Measurements from ENCODE around the gene MYL5. TPM values are rescaled to one million over a fixed set of nuclear protein-coding genes. Genes with fewer than 3 reads are reported as not detected.
A peak's percentile ranks its signal among the peaks of the same experiment; 100 is the strongest.
"Not testable (repeated sequence)": the region's sequence is repeated elsewhere in the genome, so short reads cannot be mapped to it uniquely, and the experiment has no call there.

Gene MYL5, protein sequence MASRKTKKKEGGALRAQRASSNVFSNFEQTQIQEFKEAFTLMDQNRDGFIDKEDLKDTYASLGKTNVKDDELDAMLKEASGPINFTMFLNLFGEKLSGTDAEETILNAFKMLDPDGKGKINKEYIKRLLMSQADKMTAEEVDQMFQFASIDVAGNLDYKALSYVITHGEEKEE
- 3.7 TPM for total RNA-seq

DNA sequence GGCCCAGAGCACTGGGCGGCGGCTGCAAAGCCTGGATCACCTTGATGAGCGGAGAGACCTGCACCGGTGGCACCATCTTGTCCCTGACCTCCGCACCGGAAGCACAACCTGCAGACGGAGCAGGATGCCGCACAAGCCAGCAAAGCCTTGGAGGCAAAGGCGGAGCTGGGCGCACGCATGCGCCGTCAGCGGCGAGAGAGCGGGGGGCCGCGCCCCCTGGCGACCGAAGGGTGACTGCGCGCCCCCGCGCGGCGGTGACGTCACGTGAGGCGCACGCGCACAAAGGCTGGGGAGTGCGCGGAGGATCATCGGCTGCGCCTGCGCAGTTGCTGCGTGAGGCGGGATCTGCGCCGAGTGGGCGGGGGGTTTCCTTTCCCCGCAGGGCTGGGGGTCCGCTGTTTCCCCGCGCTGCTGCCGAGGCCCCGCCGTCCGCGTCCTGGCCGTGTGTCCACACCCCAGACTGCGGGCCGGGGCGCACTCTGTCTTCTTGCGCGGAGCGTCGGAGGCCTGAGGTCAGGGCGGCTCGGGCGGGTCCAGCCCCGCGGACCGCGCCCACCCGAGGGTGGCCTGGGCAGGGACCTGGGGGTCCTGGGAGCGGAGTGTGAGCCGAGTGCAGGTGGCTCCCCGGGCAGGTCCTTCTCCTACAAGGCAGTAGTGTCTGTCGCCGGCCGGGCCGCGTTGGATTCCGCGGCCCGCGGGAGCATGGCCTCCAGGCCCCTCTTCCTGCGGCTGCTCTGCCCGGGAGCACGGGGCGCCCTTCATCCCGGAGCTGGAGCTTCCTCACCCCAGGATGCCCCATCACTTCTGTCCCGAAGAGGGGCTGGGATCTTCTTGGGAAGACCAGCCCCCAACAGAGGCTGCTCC is at the start of gene MYL5, which contains the start of gene ATP5ME:
TSS of gene MYL5 (plus strand) at position 371 of the 864 bp plus-strand sequence. CDS start 3,485 bp downstream, outside the sequence.
TSS of gene ATP5ME (minus strand) at position 105 of the 864 bp plus-strand sequence. CDS start at position 76, 29 bp downstream.
- DNase-seq (ENCODE audit: low spot score in 2 of 2) (peak; percentile 100), FAIRE-seq (no peak)

DNA sequence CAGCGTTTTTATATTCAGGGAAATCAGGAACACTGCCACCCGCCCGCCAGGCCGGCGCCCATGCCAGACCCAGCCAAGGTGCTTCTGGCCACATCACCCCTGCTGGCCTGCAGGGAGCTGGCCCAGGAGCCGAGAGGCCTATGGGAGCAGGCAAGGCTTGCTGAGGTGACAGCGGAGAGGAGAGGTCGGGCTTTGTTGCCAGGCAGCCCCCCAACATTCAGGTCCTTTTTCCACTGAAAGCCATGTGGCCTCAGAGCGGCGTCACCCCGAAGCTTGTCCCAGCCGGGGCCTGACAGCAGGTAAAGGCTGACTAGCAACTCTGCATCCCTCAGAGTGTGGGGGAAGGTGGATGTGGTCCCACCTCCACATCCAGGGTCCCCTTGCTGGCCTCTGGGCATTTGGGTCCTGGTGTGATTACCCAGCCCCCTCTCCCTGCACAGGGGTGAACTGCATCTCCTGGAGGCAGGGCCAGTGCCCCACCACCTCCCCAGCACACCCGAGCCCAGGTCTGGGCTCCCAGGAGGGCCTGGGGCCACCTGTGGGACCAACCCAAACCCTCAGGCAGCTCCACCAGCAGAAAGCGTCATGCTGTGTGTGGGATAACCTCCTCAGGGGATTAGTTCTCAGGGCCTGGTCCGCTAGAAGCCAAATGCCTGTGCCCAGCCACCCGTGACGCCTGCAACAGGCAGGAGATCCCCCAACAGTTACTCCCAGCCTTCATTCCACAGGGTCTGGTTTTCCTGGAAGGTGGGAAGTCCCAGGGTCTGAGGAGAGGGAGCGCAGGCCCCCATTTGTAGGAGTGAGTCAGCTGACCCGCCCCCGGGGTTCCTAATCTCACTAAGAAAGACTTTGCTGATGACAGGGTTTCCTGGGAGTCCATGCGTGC is 49.4 kb upstream of the MYL5 start, which contains the start of gene PDE6B:
TSS of gene PDE6B (plus strand) at position 869 of the 886 bp plus-strand sequence. CDS start 54 bp downstream, outside the sequence.
- FAIRE-seq (no peak), DNase-seq (ENCODE audit: low spot score in 2 of 2) (no peak)

DNA sequence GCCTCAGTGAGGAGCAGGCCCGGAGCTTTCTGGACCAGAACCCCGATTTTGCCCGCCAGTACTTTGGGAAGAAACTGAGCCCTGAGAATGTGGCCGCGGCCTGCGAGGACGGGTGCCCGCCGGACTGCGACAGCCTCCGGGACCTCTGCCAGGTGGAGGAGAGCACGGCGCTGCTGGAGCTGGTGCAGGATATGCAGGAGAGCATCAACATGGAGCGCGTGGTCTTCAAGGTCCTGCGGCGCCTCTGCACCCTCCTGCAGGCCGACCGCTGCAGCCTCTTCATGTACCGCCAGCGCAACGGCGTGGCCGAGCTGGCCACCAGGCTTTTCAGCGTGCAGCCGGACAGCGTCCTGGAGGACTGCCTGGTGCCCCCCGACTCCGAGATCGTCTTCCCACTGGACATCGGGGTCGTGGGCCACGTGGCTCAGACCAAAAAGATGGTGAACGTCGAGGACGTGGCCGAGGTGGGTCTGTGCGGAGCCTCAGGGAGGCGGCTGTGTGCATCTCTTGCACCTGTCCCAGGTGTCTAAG is 48.6 kb upstream of the MYL5 start:
- FAIRE-seq (no peak), DNase-seq (ENCODE audit: low spot score in 2 of 2) (no peak)

DNA sequence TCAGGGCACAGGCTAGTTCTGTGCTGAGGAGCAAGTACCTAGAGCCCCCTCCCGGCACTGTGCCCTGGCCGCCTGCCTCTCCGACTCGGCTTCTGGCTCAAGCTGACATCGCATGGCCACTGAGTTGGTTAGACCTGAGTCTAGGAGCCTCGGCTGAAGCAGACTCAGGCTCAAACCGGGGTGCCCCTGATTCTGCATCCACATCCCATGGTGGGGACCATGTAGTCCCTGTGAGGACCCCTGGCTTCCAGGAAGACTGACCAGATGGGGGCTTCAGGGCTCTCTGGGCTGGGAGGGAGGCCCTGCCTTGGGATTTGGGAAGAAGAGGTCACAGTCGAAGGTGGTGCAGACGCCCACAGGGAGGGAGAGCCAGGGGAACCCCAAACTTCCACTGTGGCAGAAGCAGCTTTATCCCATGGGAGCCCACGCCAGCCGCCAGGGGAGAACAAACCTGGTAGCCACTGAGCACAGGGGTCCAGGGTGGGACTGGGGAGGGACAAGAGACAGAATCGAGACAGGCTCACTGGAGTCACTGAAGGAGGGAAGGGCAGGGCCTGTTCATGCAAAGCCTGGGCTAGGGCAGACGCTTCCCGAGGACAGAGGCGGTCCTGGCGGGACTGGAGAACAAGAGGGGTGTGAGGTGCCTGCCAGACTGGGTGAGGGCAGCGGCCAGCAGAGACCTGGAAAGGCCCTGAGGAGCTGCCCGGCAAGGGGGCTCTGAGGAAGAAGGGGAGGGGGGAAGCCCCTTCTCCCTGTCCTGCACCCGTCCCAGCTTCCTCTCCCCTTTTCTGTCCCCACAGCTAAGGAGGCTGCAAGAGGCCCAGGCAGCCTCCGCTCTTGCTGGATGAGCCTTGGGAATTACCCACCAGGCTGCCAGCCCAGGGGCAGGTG is 47.9 kb upstream of the MYL5 start:
- DNase-seq (ENCODE audit: low spot score in 2 of 2): no peak
- FAIRE-seq: no peak

DNA sequence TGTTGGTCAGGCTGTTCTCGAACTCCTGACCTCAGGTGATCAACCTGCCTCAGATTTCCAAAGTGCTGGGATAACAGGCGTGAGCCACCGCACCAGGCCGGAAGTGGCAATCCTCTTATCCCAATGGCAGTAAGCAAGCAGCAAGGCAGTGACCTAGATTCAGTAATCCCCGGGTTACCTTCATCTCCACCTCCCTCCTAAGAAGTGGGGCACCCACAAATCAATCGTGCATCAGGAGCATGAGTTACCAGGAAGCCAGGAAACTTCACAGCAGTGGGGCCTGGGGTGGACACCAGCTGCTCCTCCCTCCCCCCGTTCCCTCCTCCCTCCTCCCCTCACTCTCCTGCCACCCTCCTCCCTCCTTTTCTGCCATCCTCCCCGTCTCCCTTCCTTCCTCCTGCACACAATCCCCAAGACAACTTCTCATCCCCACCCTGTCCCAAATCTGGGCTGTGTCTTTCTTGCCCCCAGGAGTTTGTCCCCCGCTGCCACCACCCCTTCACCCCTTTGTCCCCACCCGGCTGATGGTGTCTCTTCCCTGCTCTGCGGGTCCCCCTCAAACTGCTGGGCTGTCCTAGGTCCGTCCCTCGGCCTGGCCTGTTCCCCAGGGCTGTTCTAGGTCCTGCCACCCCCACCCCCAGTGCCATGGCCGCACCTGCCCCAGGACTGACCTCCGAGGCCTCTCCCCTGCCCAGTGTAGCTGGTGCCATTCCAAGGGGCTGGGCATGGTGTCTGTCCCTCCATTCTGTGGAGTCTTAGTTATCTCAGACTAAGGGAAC is 46.8 kb upstream of the MYL5 start:
- FAIRE-seq (no peak), DNase-seq (ENCODE audit: low spot score in 2 of 2) (no peak)

DNA sequence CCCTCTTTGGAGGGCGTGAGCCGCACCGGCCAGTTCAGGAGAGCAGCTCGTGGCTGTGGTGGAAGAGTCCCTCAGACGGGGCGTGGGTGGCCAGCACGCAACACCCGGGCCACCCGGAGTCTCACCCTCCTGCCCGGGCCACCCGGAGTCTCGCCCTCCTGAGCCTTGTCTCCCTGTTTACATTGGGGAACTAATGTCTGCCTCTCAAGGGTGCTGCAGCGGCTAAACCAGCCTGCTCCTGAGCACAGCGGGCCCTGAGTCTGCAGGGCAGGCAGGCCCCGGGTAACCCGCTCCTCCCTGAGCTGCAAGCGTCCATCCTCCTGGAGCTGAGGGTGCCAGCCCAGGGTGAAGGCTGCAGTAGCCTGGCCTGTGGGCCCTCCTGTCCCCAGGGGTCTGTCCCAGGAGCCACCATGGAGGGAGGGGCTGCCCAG is 46.0 kb upstream of the MYL5 start:
- DNase-seq (ENCODE audit: low spot score in 2 of 2): no peak
- FAIRE-seq: no peak

DNA sequence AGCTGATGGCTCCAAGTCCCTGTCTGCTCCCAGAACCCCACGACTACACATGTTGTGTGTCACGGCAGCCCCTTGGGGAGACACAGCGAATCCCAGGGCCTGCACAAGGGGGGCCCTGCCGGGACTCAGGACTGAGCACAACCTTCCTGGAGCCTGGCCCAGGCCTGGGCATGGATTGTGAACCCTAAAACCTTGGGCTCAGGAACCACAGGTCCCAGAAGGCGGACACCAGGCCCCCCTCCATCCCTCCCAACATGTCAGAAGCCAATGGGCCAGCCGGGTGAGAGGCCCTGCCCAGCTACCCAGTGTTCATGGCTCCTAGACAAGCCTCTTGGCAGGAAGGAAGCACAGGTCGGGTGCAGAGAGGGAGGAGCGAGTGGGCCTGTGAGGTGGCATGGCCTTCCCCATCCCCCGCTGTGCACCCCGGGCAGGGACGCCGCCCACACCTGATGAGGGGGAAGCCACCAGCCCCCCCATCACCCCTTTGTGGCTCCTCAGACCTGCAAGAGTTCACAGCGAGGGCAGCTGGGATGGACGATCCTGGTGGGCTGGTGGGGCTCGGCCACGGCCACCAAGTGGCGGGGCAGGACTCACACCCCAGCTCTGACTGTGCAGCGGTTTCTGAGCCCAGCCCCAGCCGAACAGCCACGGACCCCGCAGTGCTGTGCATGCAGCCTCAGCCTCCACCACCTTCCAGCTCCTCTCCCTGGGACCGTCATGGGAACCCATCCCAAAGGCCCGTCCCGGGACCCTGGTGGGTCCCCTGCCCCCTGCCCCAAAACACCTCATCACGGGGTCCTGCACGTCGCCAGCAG is 45.3 kb upstream of the MYL5 start:
- FAIRE-seq (no peak), DNase-seq (ENCODE audit: low spot score in 2 of 2) (no peak)

DNA sequence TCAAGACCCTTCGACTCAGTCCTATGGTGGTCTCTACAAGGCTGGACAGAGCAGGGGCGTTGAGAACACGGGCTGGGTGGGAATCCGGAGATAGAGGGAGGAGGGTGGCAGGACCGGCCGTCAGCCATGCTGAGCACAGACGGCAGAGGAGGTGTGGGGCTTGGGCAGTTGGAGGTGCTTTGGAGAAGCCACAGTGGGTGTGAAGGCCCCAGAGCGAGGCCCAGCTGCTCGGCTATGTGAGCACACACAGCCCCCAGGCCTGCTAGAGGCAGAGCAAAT is 44.8 kb upstream of the MYL5 start:
- FAIRE-seq: no peak

DNA sequence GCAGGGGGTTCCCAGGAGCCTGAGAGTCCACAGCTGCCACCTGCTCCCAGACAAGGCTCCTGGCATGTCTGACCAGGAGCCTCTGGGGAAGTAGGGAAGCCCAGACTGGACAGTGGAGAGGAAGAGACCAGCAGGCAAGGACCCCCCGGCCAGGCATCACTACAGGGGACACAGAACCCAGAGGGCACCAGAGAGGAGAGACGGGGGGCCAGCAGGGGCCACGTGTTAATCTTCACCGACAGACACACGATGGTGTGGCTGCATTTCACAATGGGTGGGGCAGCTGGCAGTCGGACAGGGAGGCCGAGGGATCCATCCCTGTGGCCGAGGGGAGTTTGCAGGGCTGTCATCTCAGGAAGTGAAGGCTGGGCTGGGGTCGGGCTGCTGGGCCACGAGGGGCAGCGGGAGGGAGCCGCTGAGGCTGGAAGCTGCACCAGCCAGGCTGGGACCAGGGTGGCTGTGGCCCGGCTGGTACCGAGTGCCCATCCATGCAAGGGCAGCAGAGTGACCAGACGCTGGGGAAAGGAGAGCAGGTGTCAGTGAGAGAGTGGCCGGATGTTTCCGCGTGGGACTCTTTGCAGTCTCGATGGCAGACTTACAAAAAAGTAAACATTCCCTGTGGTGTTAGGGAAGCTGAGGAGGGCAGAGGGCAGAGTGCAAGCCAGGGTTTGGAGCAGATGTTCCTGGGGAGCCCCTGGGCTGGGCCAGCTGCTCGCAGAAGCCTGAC is 44.3 kb upstream of the MYL5 start:
- DNase-seq (ENCODE audit: low spot score in 2 of 2): peak in 1 of 2 donors; percentile 37
- no peak for FAIRE-seq

More for the DNA sequence above, 44.8 kb upstream of the MYL5 start:
- DNase-seq (ENCODE audit: low spot score in 2 of 2): no peak

DNA sequence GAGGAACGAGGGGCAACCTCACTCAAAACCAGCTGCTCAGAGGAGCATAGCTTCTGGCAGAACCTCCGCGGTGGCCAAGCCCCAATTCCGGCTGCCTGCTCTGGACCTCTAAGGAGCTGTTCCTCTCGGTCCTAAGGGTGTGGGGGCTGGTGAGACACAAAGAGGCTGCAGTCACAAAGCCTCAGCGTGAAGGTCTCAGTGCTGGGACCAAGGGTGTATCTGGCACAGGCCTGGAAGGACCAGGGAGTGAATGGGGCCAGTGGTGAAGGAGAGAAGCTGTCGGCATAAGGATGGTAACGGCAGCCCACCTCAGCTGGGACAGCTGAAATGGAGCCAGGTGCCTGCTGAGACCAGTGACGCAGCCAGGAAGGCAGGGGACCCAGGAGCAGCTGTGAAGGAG is 43.7 kb upstream of the MYL5 start:
- no peak for DNase-seq (ENCODE audit: low spot score in 2 of 2)
- FAIRE-seq: no peak

DNA sequence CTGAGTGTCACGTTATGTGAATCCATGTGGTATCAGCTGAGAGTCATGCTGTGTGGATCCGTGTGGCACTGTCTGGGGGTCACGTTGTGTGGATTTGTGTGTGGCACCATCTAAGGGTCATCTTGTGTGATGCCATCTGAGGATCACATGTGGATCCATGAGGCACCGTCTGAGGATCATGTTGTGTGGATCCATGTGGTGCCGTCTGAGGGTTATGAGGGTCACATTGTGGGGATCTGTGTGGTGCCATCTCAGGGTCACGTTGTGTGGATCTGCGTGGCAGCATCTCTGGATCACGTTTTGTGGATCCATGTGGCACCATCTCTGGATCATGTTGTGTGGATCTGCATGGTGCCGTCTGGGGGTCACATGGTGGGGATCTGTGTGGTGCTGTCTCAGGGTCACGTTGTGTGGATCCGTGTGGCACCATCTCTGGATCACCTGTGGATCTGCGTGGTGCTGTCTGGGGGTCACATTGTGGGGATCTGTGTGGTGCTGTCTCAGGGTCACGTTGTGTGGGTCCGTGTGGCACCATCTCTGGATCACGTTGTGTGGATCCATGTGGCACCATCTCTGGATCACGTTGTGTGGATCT is 42.0 kb upstream of the MYL5 start:
- DNase-seq (ENCODE audit: low spot score in 2 of 2) (no peak), FAIRE-seq (no peak)

DNA sequence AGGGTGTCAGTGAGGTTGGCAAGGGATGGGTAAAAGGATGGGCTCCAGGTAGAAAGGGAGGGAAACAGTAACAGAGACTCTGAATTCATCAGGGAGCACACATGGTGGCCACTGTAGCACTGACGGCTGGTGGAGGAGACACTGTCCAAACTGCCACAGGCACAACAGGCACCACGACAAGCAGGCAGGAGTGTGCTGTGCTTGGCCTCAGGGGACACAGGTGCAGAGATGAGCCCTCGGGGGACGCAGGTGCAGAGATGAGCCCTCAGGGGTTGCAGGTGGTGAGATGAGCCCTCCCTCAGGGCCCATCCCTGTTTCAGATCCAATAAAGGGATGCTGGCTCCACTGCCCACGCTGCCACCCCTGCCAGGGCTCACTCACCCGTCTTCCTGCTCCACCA is 41.4 kb upstream of the MYL5 start:
- no peak for FAIRE-seq
- no peak for DNase-seq (ENCODE audit: low spot score in 2 of 2)

DNA sequence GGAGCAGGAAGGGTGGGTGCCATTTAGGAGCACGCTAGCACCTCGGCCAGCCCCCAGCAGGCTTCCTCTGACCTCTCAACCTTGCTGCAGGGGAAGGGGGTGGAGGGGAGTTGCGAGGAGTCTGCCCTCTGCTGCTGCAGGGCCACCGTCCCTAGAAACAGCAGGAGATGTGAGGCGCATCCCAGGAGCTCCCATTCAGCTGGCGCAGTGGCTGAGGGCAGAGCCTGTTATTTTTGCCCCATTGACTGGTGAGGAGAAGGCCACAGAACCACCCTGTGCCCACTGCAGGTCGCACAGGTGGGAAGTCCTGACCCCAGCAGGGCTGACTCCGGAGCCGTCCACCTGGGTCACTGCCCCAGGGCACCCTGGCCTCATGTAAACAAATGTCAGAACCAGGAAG is 40.9 kb upstream of the MYL5 start:
- DNase-seq (ENCODE audit: low spot score in 2 of 2) (no peak), FAIRE-seq (no peak)

DNA sequence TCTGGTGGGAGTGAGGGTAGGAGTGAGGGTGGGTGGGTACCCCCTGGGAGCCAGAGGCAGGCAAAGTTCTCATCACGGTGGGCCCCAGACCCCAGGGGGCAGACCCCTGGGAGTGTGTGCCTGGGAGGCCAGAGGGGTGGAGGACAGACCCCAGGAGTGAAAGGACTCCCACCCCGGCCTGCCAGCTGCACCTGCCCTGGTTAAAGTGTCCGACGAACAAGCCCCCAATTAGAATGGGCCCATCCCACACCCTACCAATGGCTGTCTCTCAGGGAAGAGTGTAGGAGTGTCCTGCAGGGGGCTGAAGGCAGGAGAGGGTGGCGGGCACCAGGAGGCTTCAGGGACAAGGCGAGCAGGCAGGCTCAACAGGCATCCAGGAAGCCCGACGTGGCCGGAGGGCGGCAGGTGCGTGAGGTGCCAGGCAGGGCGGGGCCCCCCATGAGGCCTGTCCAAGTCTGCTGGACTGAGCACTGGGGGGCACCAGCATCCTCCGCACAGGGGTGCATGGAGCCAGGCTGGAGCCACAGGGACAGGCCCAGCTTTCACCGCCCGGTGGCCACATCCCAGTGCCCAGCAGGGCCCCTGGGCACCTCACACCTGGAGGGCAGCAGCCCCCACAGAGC is 40.3 kb upstream of the MYL5 start:
- FAIRE-seq (no peak), DNase-seq (ENCODE audit: low spot score in 2 of 2) (no peak)

DNA sequence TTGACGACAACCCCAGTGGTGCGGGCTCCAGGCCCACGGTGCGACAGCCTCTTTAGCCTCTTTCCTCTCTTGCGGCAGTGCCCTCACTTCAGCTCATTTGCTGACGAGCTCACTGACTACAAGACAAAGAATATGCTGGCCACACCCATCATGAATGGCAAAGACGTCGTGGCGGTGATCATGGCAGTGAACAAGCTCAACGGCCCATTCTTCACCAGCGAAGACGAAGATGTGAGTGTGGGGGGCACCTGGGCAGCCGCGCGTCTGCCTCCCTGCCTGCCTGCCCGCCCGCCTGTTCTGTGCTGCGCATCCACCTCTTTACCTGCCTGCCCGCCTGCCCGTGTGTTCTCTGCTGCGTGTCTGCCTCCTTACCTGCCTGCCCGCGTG is 39.8 kb upstream of the MYL5 start:
- FAIRE-seq: no peak
- DNase-seq (ENCODE audit: low spot score in 2 of 2): no peak

DNA sequence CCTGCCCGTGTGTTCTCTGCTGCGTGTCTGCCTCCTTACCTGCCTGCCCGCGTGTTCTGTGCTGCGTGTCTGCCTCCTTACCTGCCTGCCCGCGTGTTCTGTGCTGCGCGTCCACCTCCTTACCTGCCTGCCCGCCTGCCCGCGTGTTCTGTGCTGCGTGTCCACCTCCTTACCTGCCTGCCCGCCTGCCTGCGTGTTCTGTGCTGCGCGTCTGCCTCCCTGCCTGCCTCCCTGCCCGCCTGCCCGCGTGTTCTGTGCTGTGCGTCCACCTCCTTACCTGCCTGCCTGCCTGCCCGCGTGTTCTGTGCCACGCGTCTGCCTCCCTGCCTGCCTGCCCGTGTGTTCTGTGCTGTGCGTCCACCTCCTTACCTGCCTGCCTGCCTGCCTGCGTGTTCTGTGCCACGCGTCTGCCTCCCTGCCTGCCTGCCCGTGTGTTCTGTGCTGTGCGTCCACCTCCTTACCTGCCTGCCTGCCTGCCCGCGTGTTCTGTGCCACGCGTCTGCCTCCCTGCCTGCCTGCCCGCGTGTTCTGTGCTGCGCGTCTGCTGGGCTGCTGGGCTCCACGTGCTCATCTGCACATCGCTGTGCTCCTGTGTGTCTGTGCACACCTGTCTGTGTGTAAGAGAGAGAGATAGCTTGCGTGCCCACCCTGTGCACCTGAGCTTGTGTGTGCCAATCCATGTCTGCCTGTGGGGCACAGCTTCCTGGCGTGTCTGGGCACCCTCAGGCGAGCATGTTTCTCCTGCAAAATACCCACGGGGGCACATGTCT is 39.1 kb upstream of the MYL5 start:
- not testable (repeated sequence) for DNase-seq (ENCODE audit: low spot score in 2 of 2); FAIRE-seq

Data from frontal cortex (tissue), 4 donors.